Breast epithelium (tissue), 4 donors: Measurements from ENCODE around the gene GORAB. TPM values are rescaled to one million over a fixed set of nuclear protein-coding genes. Genes with fewer than 3 reads are reported as not detected.

Source experiments
- DNase-seq, 2 donors: peaks; one replicate each; pipeline ENCODE4 v3.0.0-alpha.2; 2019; ENCODE audit warnings: low spot score in 2 of 2
- H3K27ac ChIP-seq, 2 donors: fragments of 200-600 bp; sonication (generic) in 1 of 2; one replicate each; pipeline ENCODE4 v1.5.1; 2016 to 2019; ENCODE audit warnings: mild to moderate bottlenecking in 1 of 2
- H3K27me3 ChIP-seq, 2 donors: fragments of 200-600 bp; sonication (generic) in 1 of 2; one replicate each; pipeline versions ENCODE4 v1.5.1 to v1.6.0; 2017 to 2019; ENCODE audit warnings: control low read depth in 1 of 2, mild to moderate bottlenecking in 1 of 2
- H3K36me3 ChIP-seq: fragments of 200-600 bp; one replicate; pipeline ENCODE4 v1.5.1; 2019
- H3K4me1 ChIP-seq, 2 donors: fragments of 200-600 bp; sonication (generic); one replicate each; pipeline ENCODE4 v1.5.1; 2016 to 2019; ENCODE audit warnings: control low read depth in 1 of 2
- H3K4me3 ChIP-seq, 3 donors: fragments of 200-600 bp; sonication (generic); 1 replicate in 2 of 3; 2 replicates in 1 of 3; pipeline ENCODE4 v1.5.1; 2016 to 2019; ENCODE audit warnings: mild to moderate bottlenecking in 3 of 3, moderate library complexity in 2 of 3
- H3K9me3 ChIP-seq, 2 donors: fragments of 200-600 bp; sonication (generic) in 1 of 2; one replicate each; pipeline ENCODE4 v1.5.1; 2016 to 2019; ENCODE audit warnings: control low read depth in 1 of 2
- CTCF ChIP-seq, 3 donors: fragments of 450-650 bp; IDR thresholded peaks; one replicate each; pipeline ENCODE4 v1.5.1; 2016 to 2017; ENCODE audit warnings: antibody characterized with exemption in 3 of 3, mild to moderate bottlenecking in 3 of 3, moderate library complexity in 3 of 3
- POLR2A ChIP-seq: fragments of 450-650 bp; IDR thresholded peaks from one replicate; pipeline ENCODE4 v1.6.1; 2016; ENCODE audit warnings: antibody characterized with exemption, mild to moderate bottlenecking, moderate library complexity
- POLR2AphosphoS5 ChIP-seq, 3 donors: sonication (generic); formaldehyde crosslinking; IDR thresholded peaks; one replicate each; pipeline ENCODE4 v1.6.1; 2017; ENCODE audit warnings: antibody characterized with exemption in 3 of 3
- intact Hi-C: fragments of 100-400 bp; cut with DNase I; formaldehyde crosslinking; loops from one replicate; pipeline ENCODE4 v1.15.1; 2023; ENCODE audit warnings: low total_unique reads
- total RNA-seq, 3 donors: library from RNA; depleted of rRNA; stranded (reverse); fragments of >200 nt; gene quantifications; one replicate each; pipeline ENCODE4 v1.1.0, GENCODE V29; 2016

The GORAB gene
- total RNA-seq, 3 donors from 2014 or later, result 14.1 to 19.8 (median 16.1) TPM

- intact Hi-C loops, result no loop called here
- H3K27me3 ChIP-seq, result no peaks in the 10 kb centered on the region
- H3K4me3 ChIP-seq, result no peak overlapping the region
- H3K36me3 ChIP-seq, result no peaks in the 10 kb centered on the region
- TF ChIP-seq POLR2A (no peak), CTCF (IDR thresholded peaks at IDR 0.05) (no peak), POLR2AphosphoS5 (IDR thresholded peaks at IDR 0.05) (no peak)
- H3K27ac ChIP-seq, result no peak overlapping the region
- no peaks in the 10 kb centered on the region for H3K9me3 ChIP-seq
- H3K4me1 ChIP-seq, result no peaks in the 10 kb centered on the region
- DNase-seq, result no peak
Measured at GRCh38 chr1:170547255-170547654, 15.3 kb downstream of the GORAB start.

GRCh38 chr1:170548497-170548896 is 16.5 kb downstream of the GORAB start:
- H3K4me3 ChIP-seq, result no peak overlapping the region
- intact Hi-C loops, result no loop called here
- H3K36me3 ChIP-seq, result no peaks in the 10 kb centered on the region
- no peak overlapping the region for H3K27ac ChIP-seq
- no peaks in the 10 kb centered on the region for H3K27me3 ChIP-seq
- H3K9me3 ChIP-seq, result no peaks in the 10 kb centered on the region
- TF ChIP-seq CTCF (IDR thresholded peaks at IDR 0.05) (no peak), POLR2AphosphoS5 (IDR thresholded peaks at IDR 0.05) (no peak), POLR2A (no peak)
- DNase-seq, result no peak
- no peaks in the 10 kb centered on the region for H3K4me1 ChIP-seq

GRCh38 chr1:170555370-170555769 is 23.4 kb downstream of the GORAB start:
- Histone ChIP-seq H3K36me3 (no peaks in the 10 kb centered on the region), H3K27ac (no peak overlapping the region), H3K9me3 (no peaks in the 10 kb centered on the region), H3K4me1 (no peaks in the 10 kb centered on the region), H3K4me3 (no peak overlapping the region), H3K27me3 (no peaks in the 10 kb centered on the region)
- TF ChIP-seq POLR2A, result no peak
- TF ChIP-seq POLR2AphosphoS5 (IDR thresholded peaks at IDR 0.05), result no peak
- no peak for TF ChIP-seq CTCF (IDR thresholded peaks at IDR 0.05)
- DNase-seq, result no peak
- intact Hi-C loops, result no loop called here

- TF ChIP-seq POLR2AphosphoS5 (IDR thresholded peaks at IDR 0.05) (no peak), POLR2A (no peak), CTCF (IDR thresholded peaks at IDR 0.05) (no peak)
- no peaks in the 10 kb centered on the region for H3K27me3 ChIP-seq
- H3K27ac ChIP-seq, result no peak overlapping the region
- H3K4me3 ChIP-seq, result no peak overlapping the region
- intact Hi-C loops, result no loop called here
- H3K36me3 ChIP-seq, result no peaks in the 10 kb centered on the region
- no peaks in the 10 kb centered on the region for H3K4me1 ChIP-seq
- DNase-seq, result no peak
- H3K9me3 ChIP-seq, result no peaks in the 10 kb centered on the region
Measured at GRCh38 chr1:170556917-170557316, 25.0 kb downstream of the GORAB start.

GRCh38 chr1:170558731-170559130 is 26.8 kb downstream of the GORAB start:
- H3K27ac ChIP-seq, result no peak overlapping the region
- intact Hi-C loops, result no loop called here
- H3K4me3 ChIP-seq, result no peak overlapping the region
- peaks cover 0 to 12% of the 10 kb centered on the region in 2 donors for H3K4me1 ChIP-seq
- no peaks in the 10 kb centered on the region for H3K27me3 ChIP-seq
- no peaks in the 10 kb centered on the region for H3K36me3 ChIP-seq
- no peak for TF ChIP-seq CTCF (IDR thresholded peaks at IDR 0.05)
- DNase-seq, result no peak
- no peaks in the 10 kb centered on the region for H3K9me3 ChIP-seq
